Kidney (tissue), 14 donors: ENCODE results near the gene MDGA2. TPM values are rescaled to one million over a fixed set of nuclear protein-coding genes. Genes with fewer than 3 reads are reported as not detected.

ENCODE experiments used
- DNase-seq, 5 donors: peaks; one replicate each; pipeline ENCODE4 v3.0.0-alpha.2; 2013 to 2020
- FAIRE-seq: peaks from 2 replicates; lab custom pipeline; 2012; peaks lifted over from hg19 to GRCh38; lab: Jason Lieb, UNC
- H3K27ac ChIP-seq, 2 donors: one replicate each; pipeline ENCODE4 v1.7.0; 2013; ENCODE audit warnings: low read depth in 2 of 2, low read length in 2 of 2, inconsistent platforms in 1 of 2
- H3K27me3 ChIP-seq: one replicate; pipeline ENCODE4 v1.7.1; 2013; ENCODE audit warnings: low read length, inconsistent platforms; ENCODE audit not compliant: control insufficient read depth, insufficient read depth
- H3K36me3 ChIP-seq, 3 donors: one replicate each; pipeline versions ENCODE4 v1.7.0 to v1.7.1; 2013; ENCODE audit warnings: low read length in 3 of 3, control low read depth in 1 of 3, inconsistent platforms in 1 of 3; ENCODE audit not compliant: insufficient read depth in 3 of 3, control insufficient read depth in 2 of 3
- H3K4me1 ChIP-seq, 3 donors: one replicate each; pipeline versions ENCODE4 v1.7.0 to v1.7.1; 2013; ENCODE audit warnings: low read length in 3 of 3, inconsistent platforms in 1 of 3, low read depth in 1 of 3; ENCODE audit not compliant: control insufficient read depth in 2 of 3, insufficient read depth in 2 of 3
- H3K4me3 ChIP-seq, 3 donors: one replicate each; pipeline versions ENCODE4 v1.7.0 to v1.8.1; 2013; ENCODE audit warnings: low read length in 3 of 3, control low read depth in 1 of 3, inconsistent platforms in 1 of 3
- H3K9ac ChIP-seq, 3 donors: one replicate each; pipeline versions ENCODE4 v1.7.0 to v1.7.1; 2013; ENCODE audit warnings: low read length in 3 of 3, control low read depth in 1 of 3, inconsistent platforms in 1 of 3
- H3K9me3 ChIP-seq, 3 donors: one replicate each; pipeline versions ENCODE4 v1.7.0 to v1.7.1; 2013; ENCODE audit warnings: low read length in 3 of 3, control low read depth in 1 of 3, inconsistent platforms in 1 of 3; ENCODE audit not compliant: control insufficient read depth in 2 of 3, insufficient read depth in 1 of 3
- CTCF ChIP-seq: IDR thresholded peaks from 3 replicates; pipeline ENCODE4 v1.5.1; 2012; ENCODE audit warnings: mild to moderate bottlenecking, moderate library complexity, borderline replicate concordance; ENCODE audit not compliant: insufficient read depth; ENCODE audit errors: extremely low read depth
- intact Hi-C: fragments of 100-400 bp; cut with DNase I; formaldehyde crosslinking; loops from one replicate; pipeline ENCODE4 v1.11.1; 2022
- polyA plus RNA-seq: library from polyadenylated mRNA; stranded (reverse); fragments of 350-450 nt; fragmentation: Illumina TruSeq; extraction: RNeasy Lipid Tissue Mini Kit (QIAGEN cat#74804); gene quantifications from one replicate; pipeline ENCODE4 v1.2.3, GENCODE V29; 2014; ENCODE audit warnings: low read depth, low replicate concordance; ENCODE audit not compliant: insufficient read depth
- total RNA-seq: library from RNA; stranded (reverse); fragmentation: NEBNext Ultra II Directional; extraction: Animal tissue kit (Norgen Biotek cat#: 25700); gene quantifications from one replicate; pipeline ENCODE4 v1.2.1, GENCODE V29; 2021
- donor health status: control.
- donor health status: control.
- donor health status: control.
- donor health status: control.
- donor health status: control.
- donor health status: DM: yes; HTN: yes; CAD: no.
- donor health status: Normal renal cell carcinoma (clear cell type).

Gene MDGA2
- total and polyA plus RNA-seq, 2 donors from 2014 or later: 0.41 TPM; not detected in 1

GRCh38 chr14:46819117-46819516 lies 856.3 kb downstream of the MDGA2 start:
- no peak overlapping the region for H3K27ac ChIP-seq
- no peaks in the 10 kb centered on the region for H3K27me3 ChIP-seq
- H3K9me3 ChIP-seq: no peaks in the 10 kb centered on the region
- H3K36me3 ChIP-seq: no peaks in the 10 kb centered on the region
- TF ChIP-seq CTCF: no peak
- H3K9ac ChIP-seq: no peak overlapping the region
- H3K4me1 ChIP-seq: no peaks in the 10 kb centered on the region
- intact Hi-C loops: no loop called here
- no peak overlapping the region for H3K4me3 ChIP-seq
- FAIRE-seq: no peak
- DNase-seq: no peak

- TF ChIP-seq CTCF: no peak
These were observed 857.3 kb downstream of the MDGA2 start for GRCh38 chr14:46818147-46818546.

GRCh38 chr14:46793144-46793543 lies 882.3 kb downstream of the MDGA2 start:
- H3K36me3 ChIP-seq: no peaks in the 10 kb centered on the region
- DNase-seq (no peak), FAIRE-seq (no peak)
- intact Hi-C loops: no loop called here
- no peak overlapping the region for H3K4me3 ChIP-seq
- H3K9ac ChIP-seq: no peak overlapping the region
- no peak for TF ChIP-seq CTCF
- H3K27me3 ChIP-seq: no peaks in the 10 kb centered on the region
- H3K4me1 ChIP-seq: no peaks in the 10 kb centered on the region
- H3K9me3 ChIP-seq: peaks cover 0 to 3% (median 0%) of the 10 kb centered on the region in 3 donors
- H3K27ac ChIP-seq: no peak overlapping the region

More at GRCh38 chr14:46818147-46818546, 857.3 kb downstream of the MDGA2 start:
- Histone ChIP-seq H3K27ac (no peak overlapping the region), H3K9ac (no peak overlapping the region), H3K36me3 (no peaks in the 10 kb centered on the region), H3K4me1 (no peaks in the 10 kb centered on the region), H3K27me3 (no peaks in the 10 kb centered on the region), H3K9me3 (no peaks in the 10 kb centered on the region), H3K4me3 (no peak overlapping the region)
- intact Hi-C loops: no loop called here
- FAIRE-seq (no peak), DNase-seq (no peak)
